HG03460 (cell line): ENCODE data around the gene TTLL11.
"Not testable (repeated sequence)": the region's sequence is repeated elsewhere in the genome, so short reads cannot be mapped to it uniquely, and the experiment has no call there.

Experiments used
- ATAC-seq: cut with Tn5 transposase; IDR thresholded peaks from one replicate; pipeline ENCODE4 v1.9.1; 2021; ENCODE audit not compliant: unreplicated experiment

The TTLL11 gene

DNA sequence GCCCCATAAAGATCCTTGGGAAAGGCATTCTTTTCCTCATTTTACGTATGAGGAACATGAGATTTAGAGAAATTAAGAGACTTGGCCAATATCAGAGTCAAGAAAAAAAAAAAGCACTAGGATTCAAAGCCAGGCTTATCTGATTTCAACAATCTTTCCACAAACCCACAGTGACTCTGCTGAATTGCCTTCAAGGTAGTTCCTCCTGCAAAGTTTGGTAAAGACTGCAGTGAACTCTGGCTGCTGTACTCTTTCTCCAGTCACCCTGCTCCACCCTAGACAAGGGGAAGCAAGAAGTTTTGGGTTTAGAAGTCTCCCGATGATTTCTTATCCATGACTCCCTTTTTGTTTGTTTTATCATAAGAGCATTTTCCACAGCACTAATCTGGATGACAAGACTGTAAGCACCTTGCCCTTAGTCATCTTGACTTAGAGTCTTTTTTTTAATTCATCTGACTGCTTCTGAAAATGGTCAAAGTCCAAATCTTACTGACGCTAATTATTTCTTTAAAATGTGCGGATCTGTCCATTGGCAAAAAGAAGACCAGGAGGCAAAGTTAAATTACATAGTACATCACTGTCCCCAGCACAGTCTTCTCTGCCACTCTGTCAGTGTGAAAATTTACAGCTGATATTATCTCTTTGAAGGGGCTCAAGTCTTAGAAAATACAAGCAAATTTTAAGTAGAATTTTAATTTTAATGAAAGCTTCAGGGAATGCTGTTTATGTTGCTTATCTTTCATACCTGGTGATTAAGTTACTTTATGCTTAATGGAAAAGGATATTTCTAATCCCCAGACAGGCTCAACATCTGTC, 180.1 kb downstream of the TTLL11 start:
- no peak for ATAC-seq

DNA sequence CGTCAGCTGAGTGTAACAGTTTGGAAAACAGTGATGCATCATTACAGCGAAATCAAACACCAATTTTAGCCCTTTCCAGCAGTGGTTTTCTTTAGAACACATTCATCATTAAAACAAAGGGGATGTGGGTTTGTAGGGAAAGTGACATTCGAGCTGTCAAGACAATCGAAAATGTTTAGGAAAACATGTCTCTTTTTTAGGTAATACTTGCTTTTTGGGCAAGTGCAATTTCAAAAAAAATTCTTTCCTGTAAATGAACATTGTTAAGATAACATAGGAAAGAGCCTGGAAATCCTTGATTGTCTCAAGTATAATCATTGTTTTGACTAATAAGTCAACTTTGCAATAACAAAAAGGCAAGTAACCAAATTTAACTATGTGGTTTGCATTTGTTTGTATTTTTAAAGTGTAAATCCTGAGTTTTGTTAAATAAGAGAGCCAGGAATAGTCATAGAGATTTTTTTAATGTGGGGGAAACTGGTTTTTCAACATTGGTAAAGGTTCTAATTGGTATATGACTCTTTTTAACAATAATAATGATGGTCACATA, 182.5 kb downstream of the TTLL11 start:
- no peak for ATAC-seq

DNA sequence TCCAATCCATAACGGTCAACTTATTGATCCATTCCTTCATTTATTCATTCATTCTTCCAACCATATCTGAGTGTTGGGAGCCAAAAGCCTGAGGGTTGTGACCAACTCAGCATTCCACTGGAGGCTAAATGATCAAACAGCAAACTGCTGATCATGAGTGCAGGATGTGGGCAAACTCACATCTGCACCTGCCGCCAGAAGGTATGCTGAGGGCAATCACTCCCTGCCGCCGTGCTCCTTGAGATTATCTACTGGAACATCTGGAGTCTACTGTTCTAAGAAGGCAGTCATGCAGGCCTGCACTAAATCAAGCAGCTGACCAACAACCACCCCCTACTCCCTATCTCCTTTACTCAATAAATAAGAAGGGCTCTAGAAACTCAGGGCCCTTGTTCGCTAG, 184.0 kb downstream of the TTLL11 start:
- ATAC-seq: no peak

DNA sequence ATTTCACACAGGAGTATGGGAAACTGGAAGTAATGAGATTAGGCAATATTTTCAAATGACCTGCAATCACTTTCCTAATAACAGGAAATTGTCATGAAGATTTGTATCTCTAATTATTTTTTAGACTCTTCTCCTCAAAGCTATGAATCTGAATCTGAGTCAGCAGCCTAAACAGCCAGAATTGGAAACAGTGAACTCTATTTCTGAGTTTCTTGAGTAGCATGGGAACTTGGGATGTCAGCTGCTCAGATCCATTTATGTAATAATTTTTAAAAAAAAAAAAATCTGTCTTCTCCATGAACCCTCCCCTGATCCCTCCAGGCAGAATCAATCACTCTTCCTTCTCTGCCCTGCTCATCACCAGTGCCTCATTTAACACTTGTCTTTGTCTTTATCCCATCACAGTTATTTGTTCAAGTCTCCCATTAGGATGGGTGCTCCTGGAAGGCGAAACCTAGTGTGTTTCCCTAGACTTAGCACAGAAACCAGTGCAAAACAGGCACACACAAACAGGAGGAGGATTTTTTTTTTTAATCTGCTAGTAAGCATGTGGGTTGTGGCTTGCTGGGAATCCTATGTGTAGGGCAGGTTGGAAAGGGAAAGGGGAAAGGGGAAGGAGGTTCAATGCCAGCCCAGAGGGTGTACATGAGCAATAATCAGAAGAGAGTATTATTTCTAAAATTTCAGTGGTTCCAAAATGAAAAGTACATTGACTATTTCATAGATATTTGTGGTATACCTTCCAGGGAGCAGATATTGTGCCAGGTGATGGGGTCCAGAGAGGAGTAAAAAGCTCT, 186.8 kb downstream of the TTLL11 start:
- ATAC-seq: no peak

DNA sequence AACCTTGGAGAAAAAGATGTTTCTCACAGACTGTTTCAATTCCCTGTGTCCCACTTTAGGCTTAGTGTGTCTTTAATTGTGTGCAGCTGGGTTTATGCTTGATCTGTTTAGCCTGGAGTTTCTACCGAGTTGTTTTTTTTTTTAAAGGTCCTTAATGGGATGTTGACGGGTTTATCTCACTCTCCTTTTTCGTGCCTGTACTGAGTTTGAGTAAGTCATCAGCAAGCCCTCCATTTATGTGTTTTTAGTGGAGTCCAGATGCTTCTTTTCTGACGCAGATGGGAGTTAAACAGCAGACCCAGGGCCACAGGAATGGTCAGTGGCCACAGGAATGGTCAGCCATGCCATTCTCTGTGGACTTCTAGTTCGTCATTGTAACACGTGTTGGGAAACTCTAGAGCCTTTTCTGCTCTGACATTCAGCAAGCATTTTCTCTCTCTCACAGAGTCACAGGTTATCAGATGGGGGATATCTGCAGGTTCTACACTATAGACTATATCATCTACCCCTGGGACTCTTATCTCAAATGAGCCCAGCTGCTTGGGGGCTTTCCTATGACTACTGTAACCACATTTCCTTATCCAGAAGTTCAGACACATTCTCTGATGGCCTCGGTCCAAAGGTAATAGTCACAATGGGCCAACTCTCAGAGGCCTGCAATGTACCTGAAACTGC, 190.5 kb downstream of the TTLL11 start:
- ATAC-seq: no peak

DNA sequence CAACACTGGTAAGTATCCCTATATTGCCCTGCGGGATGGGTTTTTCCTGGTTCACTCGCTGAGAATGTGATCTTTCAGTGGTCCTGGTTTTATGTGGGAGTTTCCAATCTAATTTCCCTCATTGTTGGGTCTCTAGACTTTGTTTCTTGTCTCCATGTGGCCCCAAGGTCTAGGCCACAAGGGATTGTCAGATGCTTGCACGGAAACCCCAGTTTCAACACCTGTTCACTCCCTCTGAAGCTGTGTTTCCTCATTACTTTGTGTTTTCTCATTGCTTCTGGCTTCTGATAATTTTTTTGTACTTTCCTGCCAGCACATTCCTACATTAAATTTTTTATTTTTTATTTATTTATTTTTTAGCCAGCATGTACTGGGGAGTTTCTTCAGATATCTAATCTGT, 191.5 kb downstream of the TTLL11 start:
- no peak for ATAC-seq

DNA sequence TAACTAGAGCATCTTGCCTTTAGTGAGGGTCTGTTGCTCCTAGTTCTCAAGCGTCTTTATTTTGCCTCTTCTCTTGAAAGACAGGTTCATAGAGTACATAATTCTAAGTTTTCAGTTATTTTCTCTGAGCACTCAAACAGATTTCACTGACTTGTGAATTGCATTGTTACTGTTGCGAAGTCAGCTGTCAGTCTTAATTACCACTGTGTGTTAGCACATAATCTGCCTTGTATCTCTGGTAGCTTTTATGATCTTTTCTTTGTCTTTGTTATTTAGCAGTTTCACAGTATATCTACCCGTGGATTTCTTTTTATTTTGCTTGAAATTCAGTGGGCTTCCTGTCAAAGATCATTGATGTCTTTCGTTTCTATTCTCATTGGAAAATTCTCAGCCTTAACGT, 192.9 kb downstream of the TTLL11 start:
- ATAC-seq: no peak

DNA sequence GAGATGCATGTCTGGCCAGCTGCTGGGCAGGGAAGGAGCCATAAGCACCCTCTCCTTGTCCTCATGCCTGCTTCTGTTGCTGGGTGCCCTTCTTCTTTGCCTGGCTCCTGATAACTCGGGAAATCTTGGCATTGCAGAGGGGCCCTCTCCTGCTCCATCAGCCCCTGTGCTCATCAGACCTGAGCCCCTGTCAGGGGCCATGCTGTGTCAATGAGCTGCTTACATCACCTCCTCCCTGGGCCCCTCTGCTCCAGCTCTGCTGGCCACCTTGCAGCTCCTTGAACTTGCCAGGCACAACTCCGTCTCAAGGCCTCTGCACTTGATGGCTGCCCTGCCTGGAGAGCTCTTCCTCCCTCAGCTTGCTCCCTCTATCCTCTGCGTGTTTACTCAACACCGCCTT, 194.3 kb downstream of the TTLL11 start:
- ATAC-seq: no peak

DNA sequence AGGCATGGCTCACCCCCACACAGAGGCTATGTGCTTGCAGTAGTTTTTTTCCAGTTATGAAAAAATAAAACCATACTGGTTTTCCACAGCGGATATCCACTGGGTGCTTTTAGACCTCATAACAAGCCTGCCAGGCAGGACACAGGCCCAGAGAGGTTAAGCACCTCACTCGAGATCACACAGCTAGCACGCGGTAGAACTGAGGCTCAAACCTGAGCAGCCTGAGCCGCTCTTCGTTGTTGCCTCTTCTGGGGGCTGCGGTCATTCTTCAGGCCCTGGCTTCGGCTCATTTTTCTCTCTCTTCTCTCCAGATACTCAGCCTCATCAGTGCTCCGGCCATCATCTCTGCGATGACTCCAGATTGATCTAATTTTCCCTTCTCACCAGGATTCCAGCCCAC, 196.0 kb downstream of the TTLL11 start:
- ATAC-seq: no peak

DNA sequence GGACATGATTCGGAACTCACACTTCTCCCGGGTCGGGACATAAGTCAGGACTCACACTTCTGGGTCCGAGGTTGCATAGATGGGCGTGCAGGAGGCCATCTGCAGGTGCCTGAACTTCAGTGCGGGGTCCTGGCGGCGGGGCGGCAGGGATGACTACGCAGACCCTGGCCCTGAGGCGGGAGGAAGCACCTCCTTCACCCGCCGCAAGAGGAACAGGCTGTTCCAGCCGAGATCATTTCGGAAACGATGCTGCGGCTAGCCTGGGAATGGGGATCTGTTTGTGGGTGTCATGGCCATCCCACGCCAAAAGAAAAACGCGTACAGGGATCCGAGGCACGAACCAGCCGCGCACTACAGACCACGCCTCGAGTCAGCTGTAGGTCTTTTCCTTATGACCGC, 196.6 kb downstream of the TTLL11 start:
- no peak for ATAC-seq

DNA sequence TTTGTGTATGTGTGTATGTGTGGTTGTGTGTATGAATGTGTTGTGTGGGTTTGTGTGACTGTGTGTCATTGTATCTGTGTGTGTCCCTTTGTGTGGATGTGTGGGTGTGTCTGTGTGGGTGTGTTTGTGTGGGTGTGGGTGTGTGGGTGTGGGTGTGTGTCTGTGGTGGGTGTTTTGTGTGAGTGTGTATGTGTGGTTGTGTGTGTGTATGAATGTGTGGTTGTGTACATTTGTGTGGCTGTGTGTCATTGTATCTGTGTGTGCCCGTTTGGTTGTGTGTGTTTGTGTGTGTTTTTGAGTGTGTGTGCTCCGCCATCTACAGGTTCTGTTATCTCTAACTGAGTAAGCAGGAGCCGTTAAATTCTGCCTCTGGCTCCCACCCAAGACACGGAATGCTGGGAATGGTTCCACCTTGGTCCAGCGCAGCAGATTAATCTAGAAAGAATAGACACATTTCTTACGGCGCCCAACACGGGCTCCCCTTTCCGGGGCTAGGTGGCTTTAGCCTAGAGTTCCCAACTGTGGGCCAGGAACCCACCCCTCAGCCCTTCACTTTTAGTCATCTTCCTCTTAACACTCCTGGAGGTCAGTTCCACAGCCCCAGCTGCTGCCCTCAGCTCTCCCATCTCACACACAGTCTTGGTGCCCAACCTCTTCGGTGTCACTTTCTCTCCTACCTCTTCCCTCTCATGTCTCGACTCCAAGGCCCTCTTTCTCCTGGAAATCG, 197.1 kb downstream of the TTLL11 start:
- no peak for ATAC-seq

DNA sequence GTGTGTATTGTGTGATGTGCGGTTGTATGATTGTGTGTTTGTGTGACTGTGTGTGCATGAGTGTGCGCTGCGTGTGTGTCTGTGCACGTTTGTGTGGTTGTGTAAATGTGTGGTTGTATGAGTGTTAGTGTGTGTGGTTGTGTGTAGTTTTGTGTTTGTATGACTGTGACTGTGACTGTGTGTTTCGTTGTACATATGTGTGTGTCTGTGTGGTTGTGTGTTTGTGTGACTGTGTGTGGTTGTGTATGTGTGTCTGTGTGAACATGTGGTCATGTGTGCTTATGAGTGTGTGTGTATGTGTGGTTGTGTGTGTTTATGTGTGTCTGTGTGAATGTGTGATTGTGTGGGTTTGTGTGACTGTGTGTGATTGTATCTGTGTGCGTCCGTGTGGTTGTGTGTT, 197.8 kb downstream of the TTLL11 start:
- no peak for ATAC-seq

DNA sequence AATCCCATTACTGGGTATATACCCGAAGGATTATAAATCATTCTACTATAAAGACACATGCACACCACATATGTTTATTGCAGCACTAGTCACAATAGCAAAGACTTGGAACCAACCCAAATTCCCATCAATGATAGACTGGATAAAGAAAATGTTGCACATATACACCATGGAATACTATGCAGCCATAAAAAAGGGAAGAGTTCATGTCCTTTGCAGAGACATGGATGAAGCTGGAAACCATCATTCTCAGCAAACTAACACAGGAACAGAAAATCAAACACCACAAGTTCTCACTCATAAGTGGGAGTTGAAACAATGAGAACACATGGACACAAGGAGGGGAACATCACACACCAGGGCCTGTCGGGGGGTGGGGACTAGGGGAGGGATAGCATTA, 198.7 kb downstream of the TTLL11 start:
- not testable (repeated sequence) for ATAC-seq

DNA sequence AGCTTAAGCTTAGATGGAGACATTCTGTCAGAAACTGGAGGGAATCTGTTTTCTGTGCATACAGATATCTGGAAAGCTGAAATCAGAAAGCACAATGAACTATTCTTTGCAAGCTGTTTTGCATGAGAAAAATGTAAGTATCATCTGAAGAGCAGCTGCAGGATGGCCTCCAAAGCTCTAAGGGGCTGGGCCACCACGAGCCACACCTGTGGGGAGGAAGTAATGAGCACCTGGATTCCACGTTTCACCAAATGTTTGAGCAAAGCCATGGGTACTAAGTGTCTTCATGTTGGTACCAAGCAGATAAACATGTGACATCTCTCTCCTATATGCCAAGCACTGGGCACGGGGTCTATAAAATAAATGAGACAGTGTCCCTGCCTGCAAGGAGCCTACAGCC, 199.3 kb downstream of the TTLL11 start:
- ATAC-seq: no peak

DNA sequence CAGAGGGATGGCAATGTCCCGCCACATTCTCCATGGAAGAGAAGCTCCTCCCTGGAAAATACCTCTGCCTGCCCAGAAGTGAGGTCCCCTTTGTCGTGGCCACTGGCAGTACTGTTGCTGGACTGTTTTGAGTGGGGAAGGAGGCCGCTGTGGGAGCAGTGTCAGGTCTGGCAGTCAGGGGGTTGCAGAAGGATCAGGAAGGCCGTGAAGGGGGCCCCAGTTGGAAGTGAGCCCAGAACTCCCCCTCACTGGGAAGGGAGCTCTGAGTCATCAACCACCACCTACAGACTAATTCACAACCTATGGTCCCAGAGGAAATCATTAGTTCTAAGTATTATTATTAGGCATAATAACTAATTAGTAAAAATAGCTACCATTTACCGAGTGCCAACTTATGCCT, 200.4 kb downstream of the TTLL11 start:
- no peak for ATAC-seq

DNA sequence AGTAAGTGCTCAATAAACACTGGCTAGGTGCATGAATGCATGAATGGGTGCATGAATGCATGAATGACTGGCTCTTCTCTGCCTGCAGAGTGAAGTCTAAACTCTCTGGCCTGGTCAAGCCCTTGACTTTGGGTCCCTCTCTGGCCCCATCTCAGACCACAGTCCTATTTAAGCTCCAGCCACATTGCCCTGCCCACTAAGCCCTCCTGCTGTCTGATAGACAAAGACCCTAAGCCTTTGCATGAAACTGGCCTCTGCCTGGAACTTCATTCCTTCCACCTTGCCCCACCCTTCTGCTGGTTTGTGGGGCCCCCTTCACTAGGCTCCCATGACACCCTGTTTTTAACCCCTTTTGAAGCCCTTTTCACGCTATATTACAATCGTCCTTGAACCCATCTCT, 202.4 kb downstream of the TTLL11 start:
- ATAC-seq: no peak

DNA sequence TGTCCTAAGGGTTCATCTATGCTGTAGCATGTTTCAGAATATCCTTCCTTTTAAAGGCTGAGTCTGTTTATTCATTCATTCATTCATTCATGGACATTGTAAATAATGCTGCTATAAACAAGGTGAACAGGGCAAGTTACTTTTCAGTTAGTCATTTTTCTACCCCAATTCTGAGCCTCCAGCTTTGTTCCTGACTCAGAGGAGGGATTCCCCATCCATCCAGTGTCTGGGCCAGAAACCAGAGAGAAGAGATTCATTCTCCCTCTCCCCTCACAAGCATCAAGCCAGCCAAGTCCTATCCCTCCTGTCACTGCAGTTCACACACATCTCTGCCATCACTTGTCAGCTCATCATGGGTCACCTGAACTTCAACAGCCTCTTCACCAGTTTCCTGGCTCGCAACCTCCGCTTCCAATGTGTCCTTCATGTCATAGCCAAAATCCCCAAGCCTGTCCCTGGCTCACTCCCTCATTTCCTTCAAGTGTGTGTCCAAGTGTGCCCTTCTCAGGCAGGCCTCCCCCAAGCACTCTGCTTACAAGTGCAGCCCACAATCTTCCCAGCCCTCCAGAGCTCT, 203.0 kb downstream of the TTLL11 start:
- no peak for ATAC-seq

DNA sequence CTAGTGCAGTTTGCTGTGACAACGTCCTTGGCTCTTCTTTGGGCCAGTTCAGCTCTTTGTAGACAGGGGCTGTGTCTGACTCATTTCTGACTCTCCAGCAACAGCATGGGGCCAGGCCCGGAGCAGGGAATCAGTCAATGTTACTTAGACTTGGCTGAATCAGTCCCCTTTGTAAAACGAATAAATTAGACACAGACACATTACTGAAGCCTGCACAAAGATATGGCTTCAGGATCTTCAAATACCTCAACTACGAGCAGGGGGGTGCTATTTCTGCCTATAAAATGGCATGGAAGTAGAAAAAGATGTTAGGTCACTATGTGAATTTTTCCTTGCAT, 204.7 kb downstream of the TTLL11 start:
- ATAC-seq: no peak

DNA sequence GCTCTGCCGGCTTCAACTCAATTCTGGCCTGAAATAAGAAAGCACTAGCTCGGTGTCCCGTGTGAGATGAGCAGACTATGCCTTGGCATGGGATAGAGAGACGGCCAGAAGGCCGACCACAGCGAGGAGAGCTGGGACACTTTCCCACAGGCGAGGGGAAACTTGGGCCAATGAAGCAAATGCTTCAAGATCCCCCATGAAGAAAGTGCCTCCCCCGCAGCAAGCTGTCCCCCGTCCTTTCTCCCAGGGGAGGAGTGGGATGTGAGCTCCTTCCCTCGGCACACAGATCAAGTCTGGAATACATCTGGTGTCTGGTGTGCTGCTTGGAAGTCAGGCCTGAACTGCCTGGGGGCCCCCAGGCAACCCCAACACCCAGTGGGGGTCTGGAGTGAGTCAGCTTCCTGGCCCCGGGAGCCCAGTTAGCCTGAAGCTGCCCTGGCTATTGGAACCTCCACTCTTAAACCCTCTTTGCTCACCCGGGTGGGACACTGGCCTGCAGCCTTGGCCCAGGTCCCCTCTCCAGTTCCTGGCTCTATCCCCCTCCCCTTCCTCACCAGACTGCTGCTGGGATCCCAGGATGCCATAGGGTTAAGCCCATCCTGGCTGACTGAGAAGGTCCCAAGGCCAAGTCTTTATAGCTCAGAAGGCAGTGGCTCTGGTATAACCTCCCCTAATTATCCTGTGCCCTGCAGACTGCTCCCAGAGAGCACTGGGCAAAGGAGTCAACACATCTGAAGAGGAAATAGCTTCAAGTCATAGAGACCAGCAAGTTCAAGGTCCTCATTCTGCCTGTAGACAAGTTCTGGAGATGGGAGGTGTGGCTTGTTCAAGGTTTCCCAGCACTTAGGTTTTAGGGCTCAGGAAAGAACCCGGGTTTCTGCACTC, 205.3 kb downstream of the TTLL11 start:
- ATAC-seq: no peak
